ENCODE measurements around the gene ARHGAP24. TPM values are rescaled to one million over a fixed set of nuclear protein-coding genes. Genes with fewer than 3 reads are reported as not detected.

Gene ARHGAP24
- total and polyA plus RNA-seq, 2 experiments from 2014 or later, result 0.21 to 0.36 TPM

- Mint-ChIP-seq H3K36me3 (ENCODE audit: low read depth) (no peaks in the 10 kb centered on the region), H3K9me3 (no peaks in the 10 kb centered on the region), H3K4me3 (no peak overlapping the region), H3K4me1 (no peaks in the 10 kb centered on the region), H3K27ac (no peak overlapping the region), H3K27me3 (ENCODE audit: insufficient read depth, low read depth, poor library complexity) (no peaks in the 10 kb centered on the region)
- H3K9me2 ChIP-seq (ENCODE audit: insufficient read depth), result peaks cover 6% of the 10 kb centered on the region; the same call in 1 of the 2 replicates
- no peak overlapping the region for H3K4me2 ChIP-seq
- no peaks in the 10 kb centered on the region for H3K27me3 ChIP-seq (ENCODE audit: insufficient read depth)
- no peak overlapping the region for H3K4me3 ChIP-seq
- no peaks in the 10 kb centered on the region for H3K4me1 ChIP-seq (ENCODE audit: insufficient read depth)
- no peak overlapping the region for H3K27ac ChIP-seq (ENCODE audit: low read depth)
- H3K79me2 ChIP-seq (replicated peaks; ENCODE audit: insufficient read depth), result no peaks in the 10 kb centered on the region
- no peak for ATAC-seq
- H3K36me3 ChIP-seq (ENCODE audit: insufficient read depth), result no peaks in the 10 kb centered on the region
- no peak for DNase-seq (ENCODE audit: low spot score)
- no peaks in the 10 kb centered on the region for H4K20me1 ChIP-seq (replicated peaks; ENCODE audit: insufficient read depth)
- no peaks in the 10 kb centered on the region for H3F3A ChIP-seq (replicated peaks; ENCODE audit: low read depth)
- TF ChIP-seq EZH2phosphoT487 (IDR thresholded peaks at IDR 0.05; ENCODE audit: unreplicated experiment), result no peak
- no peak for TF ChIP-seq CREB1 (CRISPR knock-in tag; IDR thresholded peaks at IDR 0.05; ENCODE audit: low read depth)
- peak overlapping the region; percentile 75; the same call in 1 of the 2 replicates for H2AFZ ChIP-seq
These were observed 59.2 kb downstream of the ARHGAP24 start for GRCh38 chr4:85534120-85534519.

- peak; percentile 67 for ATAC-seq
- peaks cover 7% of the 10 kb centered on the region for H3K4me1 Mint-ChIP-seq
- Histone ChIP-seq H3F3A (replicated peaks; ENCODE audit: low read depth) (no peaks in the 10 kb centered on the region), H3K27me3 (ENCODE audit: insufficient read depth) (no peaks in the 10 kb centered on the region), H3K4me2 (no peak overlapping the region), H3K4me1 (ENCODE audit: insufficient read depth) (no peaks in the 10 kb centered on the region), H2AFZ (no peak overlapping the region), H3K27ac (ENCODE audit: low read depth) (no peak overlapping the region), H3K9me2 (ENCODE audit: insufficient read depth) (no peaks in the 10 kb centered on the region), H3K79me2 (replicated peaks; ENCODE audit: insufficient read depth) (no peaks in the 10 kb centered on the region), H4K20me1 (replicated peaks; ENCODE audit: insufficient read depth) (no peaks in the 10 kb centered on the region), H3K36me3 (ENCODE audit: insufficient read depth) (no peaks in the 10 kb centered on the region), H3K4me3 (no peak overlapping the region)
- H3K9me3 Mint-ChIP-seq, result no peaks in the 10 kb centered on the region
- H3K36me3 Mint-ChIP-seq (ENCODE audit: low read depth), result no peaks in the 10 kb centered on the region
- DNase-seq (ENCODE audit: low spot score), result peak; percentile 55
- H3K4me3 Mint-ChIP-seq, result no peak overlapping the region
- H3K27me3 Mint-ChIP-seq (ENCODE audit: insufficient read depth, low read depth, poor library complexity), result no peaks in the 10 kb centered on the region
- no peak overlapping the region for H3K27ac Mint-ChIP-seq
- TF ChIP-seq ETS1 (IDR thresholded peaks at IDR 0.05) (no peak), NANOG (IDR thresholded peaks at IDR 0.05; ENCODE audit: borderline replicate concordance) (no peak), REST (IDR thresholded peaks at IDR 0.05; ENCODE audit: unreplicated experiment) (no peak), STAT1 (IDR thresholded peaks at IDR 0.05; ENCODE audit: unreplicated experiment) (no peak), CTCF (conservative IDR thresholded peaks at IDR 0.05; ENCODE audit: low read depth in 2 of 2) (no peak), EZH2phosphoT487 (IDR thresholded peaks at IDR 0.05; ENCODE audit: unreplicated experiment) (no peak), ZNF114 (CRISPR knock-in tag; IDR thresholded peaks at IDR 0.05) (no peak)
These were observed 68.9 kb downstream of the ARHGAP24 start for GRCh38 chr4:85543832-85544231.
